Esophagus muscularis mucosa (tissue), 4 donors: ENCODE data around the gene ADIPOR1.

Experiments used
- EP300 ChIP-seq: sonication (generic); formaldehyde crosslinking; IDR thresholded peaks from one replicate; pipeline ENCODE4 v1.6.1; 2017; ENCODE audit warnings: antibody characterized with exemption
- POLR2A ChIP-seq: fragments of 450-650 bp; IDR thresholded peaks from one replicate; pipeline ENCODE4 v1.6.1; 2017; ENCODE audit warnings: antibody characterized with exemption, moderate library complexity, mild to moderate bottlenecking, low read depth
- POLR2AphosphoS5 ChIP-seq, 2 donors: sonication (generic); formaldehyde crosslinking; IDR thresholded peaks; one replicate each; pipeline ENCODE4 v1.6.1; 2017; ENCODE audit warnings: antibody characterized with exemption in 2 of 2
- TF ChIP-seq, protein P1 (sequence below), 3 experiments: fragments of 200-600 bp in 2 of 3; fragments of 450-650 bp in 1 of 3; sonication (generic) in 2 of 3; IDR thresholded peaks; one replicate each; pipeline ENCODE4 v1.5.1; 2017 to 2019; ENCODE audit warnings: antibody characterized with exemption in 3 of 3, mild to moderate bottlenecking in 2 of 3, moderate library complexity in 1 of 3

DNA sequence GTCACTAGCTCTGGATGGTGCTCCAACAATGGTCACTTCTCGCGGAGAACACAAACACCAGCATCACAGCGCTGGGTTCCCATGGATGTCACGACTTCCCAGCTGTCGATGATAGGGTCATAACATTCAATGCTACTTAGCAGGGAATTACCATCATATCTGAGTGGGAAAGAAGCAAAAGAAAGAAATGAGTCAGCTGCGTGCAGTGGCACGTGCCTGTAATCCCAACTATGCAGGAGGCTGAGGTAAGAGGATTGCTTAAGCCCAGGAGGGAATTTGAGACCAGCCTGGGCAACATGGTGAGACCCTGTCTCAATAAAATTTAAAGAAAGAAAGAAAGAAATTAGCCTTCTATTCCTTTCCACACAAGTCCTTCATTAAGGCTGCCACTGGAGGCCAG, 65.6 kb downstream of the ADIPOR1 start:
- TF ChIP-seq, protein P1, sequence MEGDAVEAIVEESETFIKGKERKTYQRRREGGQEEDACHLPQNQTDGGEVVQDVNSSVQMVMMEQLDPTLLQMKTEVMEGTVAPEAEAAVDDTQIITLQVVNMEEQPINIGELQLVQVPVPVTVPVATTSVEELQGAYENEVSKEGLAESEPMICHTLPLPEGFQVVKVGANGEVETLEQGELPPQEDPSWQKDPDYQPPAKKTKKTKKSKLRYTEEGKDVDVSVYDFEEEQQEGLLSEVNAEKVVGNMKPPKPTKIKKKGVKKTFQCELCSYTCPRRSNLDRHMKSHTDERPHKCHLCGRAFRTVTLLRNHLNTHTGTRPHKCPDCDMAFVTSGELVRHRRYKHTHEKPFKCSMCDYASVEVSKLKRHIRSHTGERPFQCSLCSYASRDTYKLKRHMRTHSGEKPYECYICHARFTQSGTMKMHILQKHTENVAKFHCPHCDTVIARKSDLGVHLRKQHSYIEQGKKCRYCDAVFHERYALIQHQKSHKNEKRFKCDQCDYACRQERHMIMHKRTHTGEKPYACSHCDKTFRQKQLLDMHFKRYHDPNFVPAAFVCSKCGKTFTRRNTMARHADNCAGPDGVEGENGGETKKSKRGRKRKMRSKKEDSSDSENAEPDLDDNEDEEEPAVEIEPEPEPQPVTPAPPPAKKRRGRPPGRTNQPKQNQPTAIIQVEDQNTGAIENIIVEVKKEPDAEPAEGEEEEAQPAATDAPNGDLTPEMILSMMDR (IDR thresholded peaks at IDR 0.05): no peak
- TF ChIP-seq POLR2A: no peak
- TF ChIP-seq POLR2AphosphoS5 (IDR thresholded peaks at IDR 0.05): no peak
- no peak for TF ChIP-seq EP300
